Middle frontal gyrus (tissue), 1 donor: Measurements from ENCODE around the gene ATP8B4.
"Not testable (repeated sequence)": the region's sequence is repeated elsewhere in the genome, so short reads cannot be mapped to it uniquely, and the experiment has no call there.

Experiments
- DNase-seq: peaks from one replicate; pipeline ENCODE4 v3.0.0-alpha.2; 2015; ENCODE audit warnings: low spot score; ENCODE audit errors: extremely low spot score

The ATP8B4 gene

DNA sequence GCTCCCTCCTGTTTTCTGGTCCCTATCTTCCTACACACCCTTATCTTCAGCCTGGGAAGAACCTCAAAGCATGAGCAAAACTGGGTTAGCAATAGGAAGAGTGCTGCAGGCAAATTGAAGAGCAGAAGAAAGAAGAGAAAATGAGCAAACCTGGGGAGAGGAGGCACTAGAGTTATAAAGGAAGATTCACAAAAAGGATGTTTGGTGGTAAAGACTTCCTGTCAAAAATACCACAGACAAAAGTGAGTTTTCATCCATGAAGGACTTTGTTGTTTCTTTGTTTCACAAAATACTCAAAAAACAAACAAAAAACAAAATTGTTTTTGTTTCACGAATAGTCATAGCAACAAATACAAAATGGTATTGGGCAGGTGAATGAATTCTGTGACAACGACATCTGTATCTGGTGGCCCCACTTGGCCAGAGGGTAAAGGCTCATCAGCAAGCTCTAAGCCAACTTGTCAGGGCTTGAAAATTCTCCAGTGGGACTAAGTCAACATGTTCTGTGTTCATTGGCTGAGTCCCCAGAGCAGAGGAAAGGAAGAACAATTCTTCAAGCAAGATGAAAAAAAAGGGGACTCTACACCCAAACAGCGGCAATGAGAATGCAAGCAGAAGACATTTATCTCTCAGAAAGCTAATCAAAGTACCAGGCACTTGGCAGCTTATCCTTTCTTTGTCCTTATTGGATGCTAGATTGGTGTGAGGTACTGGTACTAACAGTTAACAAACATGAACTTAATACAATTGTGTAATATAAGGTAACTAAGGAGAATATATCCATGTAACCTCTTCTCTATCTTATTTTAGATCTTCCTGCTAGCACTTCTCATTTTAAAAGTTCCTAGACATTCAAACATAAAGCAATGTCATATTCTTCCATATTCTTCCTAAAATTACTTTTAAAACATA is 9.7 kb downstream of the ATP8B4 start:
- no peak for DNase-seq

DNA sequence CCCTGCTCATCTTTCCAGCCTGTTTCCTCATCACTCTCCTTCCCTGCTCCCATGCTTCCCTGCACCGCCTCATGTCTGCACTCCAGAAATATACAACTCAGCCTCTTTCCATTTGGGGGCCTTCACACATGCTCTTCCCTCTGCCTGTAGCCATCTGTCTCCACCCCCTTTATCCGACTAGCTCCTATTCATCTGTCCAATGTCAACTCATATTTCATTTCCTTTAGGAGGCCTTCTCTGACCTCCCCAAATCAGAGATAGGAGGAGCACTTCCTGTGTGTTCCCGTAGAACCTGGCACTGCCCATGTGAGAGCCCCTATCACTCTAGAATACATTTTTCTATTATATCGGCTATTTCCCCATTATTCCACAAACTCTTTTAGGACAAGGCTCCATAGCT is 10.6 kb downstream of the ATP8B4 start:
- DNase-seq: no peak

DNA sequence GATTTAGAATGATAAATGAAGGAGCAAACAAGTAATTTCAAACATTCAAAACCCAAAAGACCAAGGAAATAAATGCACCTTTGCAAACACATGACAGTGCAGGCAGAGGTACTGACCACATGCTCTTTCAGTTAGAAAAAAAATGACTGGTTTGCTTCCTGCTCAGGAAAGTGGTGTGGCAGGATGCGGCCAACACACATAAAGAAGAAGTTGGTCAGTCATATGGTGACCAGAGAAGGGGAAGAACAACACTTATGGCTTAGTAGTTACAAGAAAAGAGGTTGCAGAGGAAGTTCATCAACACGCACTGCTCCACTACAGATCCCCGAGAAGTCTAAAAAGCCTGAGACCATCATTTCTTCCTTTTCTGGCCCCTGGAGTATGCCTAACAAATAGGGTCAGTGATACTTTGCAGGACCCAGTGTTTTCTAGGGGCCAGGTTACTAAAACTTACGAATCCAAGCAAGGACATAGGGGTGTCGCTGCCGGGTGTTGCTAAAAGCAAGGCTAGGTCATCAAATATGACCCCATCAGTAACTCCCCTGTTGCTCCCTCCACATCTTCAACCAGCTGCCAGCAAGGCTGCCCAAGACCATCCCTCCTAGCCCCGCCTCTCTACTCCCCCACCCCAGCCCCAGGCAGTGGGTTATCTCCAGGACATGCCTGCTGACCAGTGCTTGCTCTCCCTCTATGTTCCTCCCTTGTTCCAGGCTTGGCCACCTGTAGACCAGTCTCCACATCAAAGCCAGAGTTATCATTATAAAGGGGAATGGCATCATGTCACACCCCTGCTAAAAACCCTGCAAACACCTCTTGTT is 11.2 kb downstream of the ATP8B4 start:
- no peak for DNase-seq

DNA sequence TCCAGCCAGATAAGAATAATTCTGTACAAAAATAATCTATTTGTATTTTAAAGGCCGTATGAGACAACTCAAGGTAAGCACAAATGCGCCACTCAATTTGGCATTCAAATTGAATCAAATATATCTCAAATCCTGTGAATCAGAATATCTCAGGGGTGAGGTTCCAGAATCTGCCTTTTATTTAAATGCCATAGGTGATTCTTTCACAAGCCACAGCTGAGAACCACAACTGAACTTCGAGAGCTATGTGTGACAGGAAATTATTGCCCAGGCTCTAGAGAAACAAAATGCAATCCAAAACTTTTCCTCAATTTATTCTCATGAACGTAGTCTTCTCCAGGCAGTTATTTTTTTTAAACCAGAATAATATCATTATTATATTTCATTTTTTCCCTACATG is 11.9 kb downstream of the ATP8B4 start:
- no peak for DNase-seq

DNA sequence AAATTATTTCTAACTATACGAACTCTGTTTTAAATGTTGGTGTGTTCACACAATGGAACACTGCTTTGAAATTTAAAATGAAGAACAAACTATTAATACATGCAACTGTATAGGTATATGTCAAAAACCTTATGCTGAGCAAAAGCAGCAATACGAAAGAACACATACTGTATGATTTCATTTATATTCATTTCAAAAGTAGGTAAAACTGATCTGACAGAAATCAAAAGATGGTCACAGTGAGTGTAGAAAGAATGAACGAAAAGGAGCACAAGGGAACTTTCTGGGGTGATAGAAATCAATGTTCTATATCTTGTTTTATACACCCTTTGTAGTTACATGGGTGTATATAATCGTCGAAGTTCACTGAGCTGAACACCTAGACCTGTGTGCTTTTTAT is 12.6 kb downstream of the ATP8B4 start:
- no peak for DNase-seq

DNA sequence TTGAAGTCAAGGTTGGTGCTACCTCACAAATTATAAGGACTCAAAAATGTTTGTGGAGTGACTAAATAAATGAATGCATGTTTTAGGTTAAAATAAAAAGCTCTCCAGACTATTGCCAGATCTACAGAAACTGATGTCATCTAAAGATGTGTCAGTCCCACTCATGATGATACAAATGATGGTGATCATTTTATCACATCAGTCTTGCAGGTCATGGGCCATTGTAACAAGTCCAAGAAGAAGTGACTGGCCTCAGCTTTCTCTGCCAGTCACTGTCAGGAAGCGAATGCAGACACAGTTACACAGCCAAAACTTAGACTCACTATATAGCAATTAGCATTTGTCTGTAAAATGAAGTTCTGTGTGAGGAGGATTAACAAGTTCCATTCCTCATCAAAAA is 18.5 kb downstream of the ATP8B4 start:
- DNase-seq: no peak

DNA sequence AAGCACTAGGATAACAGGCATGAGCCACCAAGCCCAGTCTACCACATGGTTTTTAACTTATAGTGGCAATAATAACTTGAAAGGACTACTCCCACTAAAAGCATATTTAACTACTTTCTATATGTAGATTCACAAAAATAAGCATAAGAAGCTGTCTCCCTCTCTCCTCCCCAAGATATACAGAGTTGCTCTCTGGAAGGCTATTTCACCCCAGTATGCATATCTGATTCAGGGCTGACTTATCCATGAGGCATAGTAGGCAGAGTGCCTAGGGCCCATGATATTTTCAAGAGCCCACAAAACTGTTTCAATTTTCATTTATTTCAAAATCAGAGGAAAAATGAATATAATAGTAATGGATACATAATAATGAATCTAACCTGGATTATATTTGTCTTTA is 20.5 kb downstream of the ATP8B4 start:
- DNase-seq: no peak

DNA sequence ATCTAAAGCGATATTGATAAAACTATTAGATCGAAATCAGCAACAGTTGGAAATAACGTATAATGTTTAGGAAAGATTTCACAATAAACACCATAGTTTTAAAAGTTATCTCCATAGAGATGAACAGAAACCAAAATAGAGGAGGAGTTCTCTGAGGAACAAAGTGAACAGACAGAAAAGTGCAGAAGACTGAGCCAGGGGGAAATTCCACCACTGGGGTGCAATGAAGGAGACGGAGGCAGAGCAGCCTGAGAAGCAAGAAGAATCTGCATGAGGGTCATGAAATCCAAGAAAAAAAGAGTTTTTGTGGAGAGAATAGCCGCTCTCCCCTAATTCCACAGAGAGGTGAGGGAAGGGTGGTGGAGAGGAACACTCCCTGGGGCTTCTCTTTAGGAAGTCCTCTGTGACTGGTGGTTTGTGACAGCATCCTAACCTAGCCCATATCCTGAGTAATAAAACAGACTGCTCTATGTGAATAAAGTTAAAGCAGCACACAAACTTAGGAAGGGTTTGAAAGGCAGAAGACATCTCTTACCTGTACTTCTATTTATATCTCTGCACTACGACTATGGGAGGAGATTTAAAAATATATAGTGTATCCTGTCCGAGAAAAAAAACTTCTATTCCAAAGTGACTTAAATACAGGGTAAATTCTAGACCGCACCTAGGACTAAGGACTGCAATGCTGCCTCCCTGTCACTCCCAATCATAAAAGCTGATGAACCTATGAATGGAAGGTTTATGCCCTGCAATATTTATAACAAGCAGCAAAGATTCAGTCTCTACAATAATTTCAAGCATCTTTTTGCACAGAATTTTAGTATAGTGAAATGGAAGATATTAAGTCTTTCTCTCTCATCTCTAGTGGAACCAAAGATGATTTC is 22.9 kb downstream of the ATP8B4 start:
- DNase-seq: no peak

DNA sequence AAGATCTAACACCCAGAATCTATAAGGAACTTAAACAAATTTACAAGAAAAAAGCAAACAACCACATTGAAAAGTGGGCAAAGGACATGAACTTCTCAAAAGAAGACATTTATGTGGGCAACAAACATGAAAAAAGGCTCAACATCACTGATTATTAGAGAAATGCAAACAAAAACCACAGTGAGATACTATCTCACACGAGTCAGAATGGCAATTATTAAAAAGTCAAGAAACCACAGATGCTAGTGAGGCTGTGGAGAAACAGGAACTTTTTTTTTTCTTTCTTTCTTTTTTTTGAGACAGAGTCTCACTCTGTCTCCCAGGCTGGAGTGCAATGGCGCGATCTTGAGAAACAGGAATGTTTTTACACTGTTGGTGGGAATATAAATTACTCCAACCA is 29.6 kb downstream of the ATP8B4 start:
- not testable (repeated sequence) for DNase-seq

DNA sequence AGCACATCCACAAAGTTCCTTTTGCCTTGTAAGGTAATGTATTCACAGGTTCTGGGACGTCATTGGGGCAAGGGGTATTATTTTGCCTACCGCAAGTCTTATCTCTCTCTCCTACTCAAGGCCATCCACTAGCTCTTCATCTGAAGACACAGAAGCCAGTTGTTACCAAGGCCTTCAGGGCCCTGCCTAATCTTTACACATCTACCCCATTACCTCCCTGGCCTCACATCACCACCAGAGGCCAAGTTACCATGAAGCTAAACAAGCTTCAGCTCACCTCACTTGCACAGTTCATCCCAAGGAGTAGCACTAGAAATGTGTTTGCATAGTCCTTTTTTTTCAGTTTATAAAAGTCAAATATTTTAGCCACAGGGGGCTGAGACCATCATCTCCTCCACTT is 34.1 kb downstream of the ATP8B4 start:
- DNase-seq: no peak

DNA sequence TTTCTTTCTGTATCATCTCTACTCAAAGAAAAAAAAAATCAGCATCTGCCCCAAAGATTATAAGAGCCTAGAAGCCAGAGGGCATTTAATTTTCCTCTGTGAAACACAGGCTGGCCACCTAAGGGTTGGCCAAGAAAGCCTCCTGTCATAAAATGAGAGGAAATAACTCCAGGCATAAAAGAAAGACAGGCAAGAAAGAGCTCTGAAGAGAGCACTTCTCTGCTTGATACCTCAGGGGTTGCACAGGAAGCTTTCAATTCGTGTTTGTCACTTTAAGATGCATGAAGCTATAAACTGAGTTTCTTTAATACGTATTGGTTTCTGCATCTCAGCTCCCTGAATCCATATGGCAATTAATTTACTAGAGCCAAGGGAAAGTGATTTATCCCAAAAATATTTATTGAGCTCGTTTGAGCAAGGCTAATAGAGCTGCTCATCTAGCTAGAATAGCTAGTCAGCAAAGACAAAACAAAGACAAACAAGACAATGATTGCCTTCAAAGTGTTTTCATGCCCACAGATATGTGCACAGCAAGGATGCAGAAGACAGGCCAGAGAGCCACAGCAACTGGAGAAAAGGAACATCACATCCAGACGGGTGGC is 35.5 kb downstream of the ATP8B4 start:
- DNase-seq: no peak

DNA sequence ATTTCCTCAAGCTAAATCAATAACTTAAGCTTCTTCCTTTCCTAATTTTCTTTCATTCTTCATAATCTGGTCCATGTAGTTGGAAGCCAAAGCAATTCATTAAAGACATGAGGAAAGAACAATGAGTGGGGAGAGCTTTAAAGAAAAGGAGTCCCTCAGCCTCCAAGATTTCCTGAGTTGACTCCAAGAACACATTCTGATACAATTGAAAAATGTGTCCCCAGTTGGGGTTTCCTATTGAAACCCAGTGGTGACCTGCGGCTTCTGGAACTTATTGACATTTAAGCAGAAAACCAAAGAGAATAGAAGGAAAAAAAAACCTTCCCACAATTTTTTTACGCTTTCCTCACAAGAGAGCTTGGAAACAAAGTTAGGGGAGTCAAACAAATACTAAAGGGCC is 37.0 kb downstream of the ATP8B4 start:
- no peak for DNase-seq

DNA sequence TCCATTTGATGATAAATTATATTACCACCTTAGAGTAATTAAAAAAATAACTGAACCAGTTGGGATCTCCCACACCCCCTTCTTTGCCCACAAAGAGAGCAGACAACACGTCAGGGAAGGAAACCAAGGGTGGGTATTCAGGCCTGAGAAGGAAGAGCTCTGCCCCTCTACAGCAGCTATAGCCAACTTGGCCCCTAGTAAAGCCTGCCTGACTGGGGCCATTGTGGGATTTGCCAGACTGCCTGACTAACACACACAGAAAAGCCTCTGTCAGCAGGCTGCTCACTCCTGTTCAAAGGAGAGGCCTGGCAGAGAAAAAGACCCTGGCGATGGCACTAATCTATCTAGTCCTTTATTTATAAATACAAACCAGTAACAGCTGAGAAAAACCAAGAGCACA is 41.4 kb downstream of the ATP8B4 start:
- no peak for DNase-seq

DNA sequence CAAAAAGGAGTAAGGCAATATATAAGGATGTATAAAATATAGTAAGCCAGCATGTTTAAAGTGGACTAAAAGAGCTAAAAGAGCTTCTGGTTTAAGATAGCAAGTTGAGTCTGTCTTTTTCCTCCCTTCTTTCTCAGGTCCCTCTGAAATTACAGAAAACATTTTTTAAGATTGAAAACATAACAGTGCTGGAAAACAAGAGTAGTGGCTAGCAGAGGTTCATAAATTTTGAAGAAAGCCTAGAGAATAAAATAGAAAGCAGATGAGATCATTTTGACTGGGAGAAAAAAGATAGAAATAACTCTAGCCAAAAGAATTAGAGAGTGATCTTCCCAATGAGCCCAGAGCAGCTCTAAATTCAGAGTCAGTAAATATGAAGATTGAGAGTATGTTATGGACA is 41.9 kb downstream of the ATP8B4 start:
- no peak for DNase-seq

DNA sequence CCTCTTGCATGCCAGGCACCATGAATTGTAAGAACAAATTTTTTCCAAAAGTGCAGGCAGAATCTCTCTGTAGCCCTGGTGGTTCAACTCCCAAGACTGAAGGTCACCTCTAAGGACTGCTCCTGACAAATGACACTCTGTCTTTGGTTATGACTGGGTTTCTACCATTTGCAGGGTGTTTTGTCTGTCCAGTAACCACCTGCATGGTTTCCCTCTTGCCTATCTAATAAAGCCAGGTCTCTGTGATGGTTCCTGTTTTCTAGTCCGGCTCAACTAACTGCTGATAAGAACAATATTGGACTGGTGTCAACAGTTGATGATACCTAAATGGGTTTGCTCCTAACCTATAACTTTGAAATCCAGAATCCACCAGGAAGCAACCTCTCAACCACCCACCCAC is 43.7 kb downstream of the ATP8B4 start:
- DNase-seq: no peak

DNA sequence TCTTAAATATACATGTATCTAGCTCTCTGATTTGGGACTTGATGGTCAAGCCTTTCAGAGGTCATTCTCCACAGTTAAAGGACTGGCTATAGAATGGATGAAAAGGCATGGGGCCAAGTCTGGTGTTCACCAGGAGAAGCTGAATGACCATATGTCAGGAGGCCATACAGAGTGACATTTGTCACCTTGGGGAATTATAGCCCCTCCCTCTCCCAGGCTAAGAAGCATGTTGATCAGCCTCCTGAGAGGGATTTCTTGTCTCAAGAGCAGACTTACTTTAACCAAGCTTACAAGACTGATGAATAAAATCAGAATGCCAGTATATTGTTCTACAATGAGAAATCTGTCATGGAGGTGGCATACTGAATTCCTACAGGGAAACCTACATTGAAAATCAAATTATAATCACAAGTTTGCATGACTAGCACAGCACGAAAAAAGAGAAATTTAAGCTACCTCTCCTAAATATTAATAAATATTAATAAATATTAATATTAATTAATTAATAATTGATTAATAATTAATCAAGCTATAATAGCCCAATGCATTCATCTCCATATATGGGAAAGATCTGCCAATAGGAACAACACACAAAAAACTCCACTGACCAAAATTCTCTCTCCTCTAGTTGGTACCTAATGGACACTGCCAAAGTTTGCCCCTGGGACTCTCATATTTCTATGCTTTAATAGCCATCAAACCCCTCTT is 47.3 kb downstream of the ATP8B4 start:
- no peak for DNase-seq

DNA sequence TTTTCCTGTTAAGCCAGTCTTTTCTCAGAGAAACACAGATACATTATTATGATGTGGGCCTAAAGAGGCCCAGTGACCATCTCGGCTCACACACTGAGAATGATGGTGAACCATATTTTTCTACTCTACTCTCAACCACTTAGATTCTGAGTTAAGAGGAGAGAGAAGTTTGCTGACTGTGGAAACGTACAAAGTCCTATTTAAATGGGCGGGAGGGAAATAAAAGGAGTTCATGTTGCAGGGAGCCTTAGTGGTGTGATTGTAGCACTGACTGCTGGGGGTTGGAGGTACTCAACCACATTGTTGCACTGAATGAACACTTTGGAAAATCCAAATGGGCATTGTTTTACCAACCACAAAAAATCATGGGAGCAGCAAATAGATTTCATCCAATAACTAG is 51.0 kb downstream of the ATP8B4 start:
- DNase-seq: no peak

DNA sequence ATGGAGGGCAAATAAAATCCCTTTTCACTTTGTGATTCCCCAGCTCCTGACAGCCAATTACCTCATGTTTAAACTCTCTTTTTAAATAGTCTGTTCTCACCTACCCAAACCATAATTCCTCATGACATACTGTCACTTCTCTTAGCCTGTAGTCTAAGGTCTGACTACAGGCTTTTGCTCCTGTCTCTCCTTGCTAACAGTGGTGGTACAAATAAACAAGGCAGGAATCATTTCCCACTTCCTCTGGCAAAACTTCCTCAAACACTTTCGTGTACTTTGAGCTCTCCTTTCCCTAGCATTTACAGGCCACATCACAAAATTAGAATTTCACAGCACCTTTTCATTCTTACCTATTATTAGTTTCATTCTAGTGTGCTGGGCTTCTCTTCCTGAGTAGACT is 51.8 kb downstream of the ATP8B4 start:
- no peak for DNase-seq

DNA sequence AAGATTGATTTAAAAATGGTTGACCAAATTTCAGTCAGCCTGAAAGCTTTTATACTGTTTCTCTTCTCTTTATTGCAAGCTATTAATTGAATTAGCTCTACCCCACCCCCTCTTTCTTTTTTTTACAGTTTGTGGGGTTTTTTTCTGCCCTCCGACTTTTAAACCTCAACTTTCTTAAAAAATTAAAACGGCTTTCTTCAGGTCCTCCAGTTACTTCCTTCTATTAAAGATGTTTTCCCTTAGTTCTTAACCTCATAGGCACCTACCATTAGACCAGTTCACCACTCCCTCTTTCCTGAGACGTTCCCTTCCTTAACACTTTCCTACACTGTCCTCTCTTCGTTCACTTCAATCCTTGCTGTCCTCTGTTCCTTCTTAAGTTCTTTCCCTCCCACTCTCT is 52.4 kb downstream of the ATP8B4 start:
- no peak for DNase-seq

DNA sequence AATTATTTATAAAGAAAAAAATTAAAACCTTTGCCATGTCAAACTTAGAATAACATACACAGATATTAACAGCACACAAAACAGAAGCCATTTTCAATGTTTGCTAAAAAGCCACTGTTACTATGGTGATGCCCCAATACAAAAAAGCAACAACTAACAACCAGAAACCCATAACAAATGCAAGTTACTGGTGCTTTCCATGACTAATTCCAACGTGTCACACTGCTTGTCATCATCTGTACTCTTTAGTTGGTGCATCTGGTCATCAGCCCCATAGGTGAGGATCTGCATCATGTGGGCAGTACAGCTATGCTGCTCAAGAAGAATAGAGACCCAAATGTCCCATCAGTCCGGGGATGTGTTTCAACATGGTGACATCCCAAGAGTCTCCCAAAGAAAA is 52.8 kb downstream of the ATP8B4 start:
- no peak for DNase-seq

DNA sequence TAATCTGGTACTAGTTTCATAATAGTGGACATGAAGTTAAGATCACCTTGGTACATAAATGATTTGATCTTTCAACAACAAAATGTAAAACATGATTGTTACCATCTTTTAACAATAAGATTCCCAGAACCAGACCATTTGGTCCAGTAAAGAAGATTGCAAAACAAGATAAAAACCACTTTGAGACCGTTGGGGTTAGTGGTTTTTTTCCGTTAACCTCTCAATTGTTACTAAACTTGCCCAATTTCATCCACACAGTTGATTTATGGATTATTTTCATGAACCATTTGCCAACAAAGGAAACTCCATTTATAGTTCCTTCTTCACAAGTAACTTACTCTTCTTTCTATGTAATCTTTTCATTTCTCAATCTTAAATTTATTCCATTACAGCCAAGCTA is 53.8 kb downstream of the ATP8B4 start:
- DNase-seq: no peak
